Fibroblast of villous mesenchyme (primary cell): ENCODE measurements around the gene KANK3. TPM values are rescaled to one million over a fixed set of nuclear protein-coding genes. Genes with fewer than 3 reads are reported as not detected.

Experiments used
- DNase-seq: peaks from one replicate; pipeline ENCODE4 v3.0.0-alpha.2; 2010; ENCODE audit warnings: low read depth
- H3K4me3 ChIP-seq: 2 replicates; pipeline ENCODE4 v1.5.1; 2011; ENCODE audit warnings: low read depth, mild to moderate bottlenecking, low read length
- total RNA-seq: library from RNA; depleted of rRNA; stranded (reverse); fragments of >200 nt; gene quantifications from 2 replicates; pipeline ENCODE4 v1.2.3, GENCODE V29; 2012
- TF ChIP-seq, protein P1 (sequence below): IDR thresholded peaks from 2 replicates; pipeline ENCODE4 v1.5.1; 2012; ENCODE audit warnings: low read depth, mild to moderate bottlenecking, low read length; ENCODE audit not compliant: insufficient read depth

The KANK3 gene
- total RNA-seq, result under 0.01 and 0.64 TPM in 2 replicates

GRCh38 chr19:8342684-8343482 lies at the start of gene KANK3:
TSS of gene KANK3 (minus strand) at chr19:8343262. CDS start at chr19:8337828, 5,434 bp downstream.
- DNase-seq, result peak; percentile 97
- TF ChIP-seq, protein P1, sequence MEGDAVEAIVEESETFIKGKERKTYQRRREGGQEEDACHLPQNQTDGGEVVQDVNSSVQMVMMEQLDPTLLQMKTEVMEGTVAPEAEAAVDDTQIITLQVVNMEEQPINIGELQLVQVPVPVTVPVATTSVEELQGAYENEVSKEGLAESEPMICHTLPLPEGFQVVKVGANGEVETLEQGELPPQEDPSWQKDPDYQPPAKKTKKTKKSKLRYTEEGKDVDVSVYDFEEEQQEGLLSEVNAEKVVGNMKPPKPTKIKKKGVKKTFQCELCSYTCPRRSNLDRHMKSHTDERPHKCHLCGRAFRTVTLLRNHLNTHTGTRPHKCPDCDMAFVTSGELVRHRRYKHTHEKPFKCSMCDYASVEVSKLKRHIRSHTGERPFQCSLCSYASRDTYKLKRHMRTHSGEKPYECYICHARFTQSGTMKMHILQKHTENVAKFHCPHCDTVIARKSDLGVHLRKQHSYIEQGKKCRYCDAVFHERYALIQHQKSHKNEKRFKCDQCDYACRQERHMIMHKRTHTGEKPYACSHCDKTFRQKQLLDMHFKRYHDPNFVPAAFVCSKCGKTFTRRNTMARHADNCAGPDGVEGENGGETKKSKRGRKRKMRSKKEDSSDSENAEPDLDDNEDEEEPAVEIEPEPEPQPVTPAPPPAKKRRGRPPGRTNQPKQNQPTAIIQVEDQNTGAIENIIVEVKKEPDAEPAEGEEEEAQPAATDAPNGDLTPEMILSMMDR, result no peak
- peak within 1 kb of the TSS; percentile 68 for H3K4me3 ChIP-seq

DNA sequence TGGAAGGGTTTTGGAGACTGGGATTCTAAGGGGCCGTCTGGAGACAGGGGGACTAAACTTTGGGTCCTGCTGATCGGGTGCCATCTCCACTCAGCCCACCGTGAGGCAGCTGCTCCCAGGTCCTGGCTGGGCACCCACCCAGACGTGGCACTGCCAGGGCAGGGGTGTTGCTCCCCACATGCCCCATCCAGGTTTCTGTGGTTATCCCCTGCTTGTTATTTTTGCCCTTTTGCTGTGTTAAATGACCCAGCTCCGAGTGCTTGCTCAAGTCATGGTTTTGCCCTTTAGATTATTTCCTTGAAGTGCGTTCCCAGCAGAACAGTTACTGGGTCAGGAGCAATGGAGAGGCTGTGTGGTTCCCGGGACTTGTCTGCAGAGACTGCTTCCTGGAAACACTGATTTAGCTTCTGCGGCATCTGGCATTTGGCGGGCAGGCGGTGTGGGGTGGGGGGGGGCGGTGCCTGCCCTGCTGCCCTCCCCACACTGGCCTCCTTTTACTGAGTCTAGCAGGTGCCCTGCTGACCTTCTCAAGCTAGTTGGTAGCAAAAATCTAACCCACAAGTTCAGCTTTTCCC lies 49.0 kb upstream of the KANK3 start:
- TF ChIP-seq, protein P1, result no peak
- peak; percentile 59 for DNase-seq
- no peak overlapping the region for H3K4me3 ChIP-seq

DNA sequence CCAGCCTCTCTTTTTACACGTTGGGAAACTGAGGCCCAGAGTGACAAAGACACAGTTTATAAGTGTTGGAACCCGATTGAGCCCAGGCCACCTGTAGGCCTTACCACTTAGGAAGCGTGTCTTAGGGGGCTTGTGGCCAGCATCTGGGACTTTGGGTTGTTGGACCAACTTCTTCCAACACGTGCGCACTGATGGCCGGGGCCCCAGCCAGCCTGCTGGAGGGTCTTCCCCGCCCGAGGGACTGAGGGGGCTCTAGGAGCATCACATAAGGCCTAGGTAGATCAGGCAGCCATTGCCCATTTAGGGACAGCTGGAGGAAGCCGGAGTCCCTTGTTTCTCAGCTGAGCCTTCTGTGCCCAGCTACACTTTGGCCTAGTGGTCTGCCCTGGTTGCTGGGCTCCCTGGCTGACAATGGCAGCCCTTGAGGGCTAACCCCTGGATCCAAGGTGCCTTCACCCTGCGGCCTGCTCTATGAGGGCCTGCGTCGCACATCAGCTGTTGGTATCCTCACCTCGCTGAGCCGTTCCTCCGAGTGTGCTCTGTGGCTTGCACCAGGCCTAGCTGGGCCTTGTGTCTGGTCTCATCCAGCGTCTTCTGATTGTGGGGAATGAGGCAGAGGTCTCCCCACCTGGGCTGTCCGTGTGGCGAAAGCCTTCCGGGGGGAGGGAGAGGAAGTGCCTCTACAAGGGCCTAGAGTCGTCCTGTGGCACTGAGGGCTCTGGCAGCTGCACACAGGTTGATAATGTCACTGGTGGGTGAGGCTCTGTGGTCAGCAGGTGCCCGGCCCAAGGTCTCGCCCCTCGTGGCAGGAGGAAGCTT lies 48.3 kb upstream of the KANK3 start:
- TF ChIP-seq, protein P1, result no peak
- H3K4me3 ChIP-seq, result peak overlapping the region; percentile 44
- no peak for DNase-seq

DNA sequence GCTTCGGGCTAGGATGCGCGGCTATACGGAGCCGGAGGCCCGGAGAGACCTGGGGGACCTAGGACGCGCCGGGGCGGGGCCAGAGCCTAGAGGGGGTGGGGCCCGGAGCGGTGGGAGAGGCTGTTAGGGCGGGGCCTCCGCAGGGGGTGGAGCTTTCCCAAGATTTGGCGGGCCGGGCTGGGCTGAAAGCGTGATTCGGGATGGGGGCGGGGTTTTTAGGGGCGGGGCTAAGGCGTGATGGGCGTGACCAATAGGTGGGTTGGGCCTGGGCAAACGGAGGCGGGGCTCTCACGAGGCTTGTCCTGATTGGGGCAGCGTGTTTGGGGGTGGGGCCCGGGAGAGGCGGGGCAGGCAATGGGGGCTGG lies 47.5 kb upstream of the KANK3 start:
- TF ChIP-seq, protein P1, result no peak
- H3K4me3 ChIP-seq, result peak overlapping the region; percentile 71
- peak; percentile 97 for DNase-seq

DNA sequence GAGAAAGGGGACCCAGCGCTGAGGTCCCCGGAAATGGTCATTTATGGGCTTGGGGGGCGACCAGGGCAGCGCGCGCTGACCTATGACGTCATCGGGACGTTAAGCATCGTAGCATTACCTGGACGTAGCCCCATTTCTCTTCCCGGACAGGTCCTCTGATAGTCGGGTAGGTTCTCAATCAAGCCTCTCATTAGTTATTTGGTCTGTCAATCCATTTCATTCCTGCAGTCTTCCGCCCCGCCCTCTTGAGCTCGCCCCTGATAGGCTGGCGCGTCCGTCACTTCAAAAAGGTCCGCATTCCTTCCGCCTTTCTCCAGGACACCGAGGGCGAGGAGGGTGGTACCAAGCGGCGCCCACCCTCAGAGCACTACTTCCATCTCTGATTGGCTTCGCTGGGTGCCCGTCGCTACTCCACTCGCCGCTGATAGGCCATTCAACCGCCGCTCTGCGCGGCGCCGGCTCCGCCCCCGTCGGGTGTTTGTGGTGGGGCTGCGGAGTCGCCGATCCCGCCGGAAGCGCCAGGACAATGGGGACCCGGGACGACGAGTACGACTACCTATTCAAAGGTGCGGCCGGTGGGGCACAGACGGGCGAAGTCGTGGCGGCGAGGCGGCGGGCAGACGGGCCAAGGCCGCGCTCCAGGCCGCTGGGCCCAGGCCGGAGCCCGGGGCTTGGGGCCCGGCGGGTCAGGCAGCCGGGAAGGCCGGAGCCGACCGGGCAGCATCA lies 47.0 kb upstream of the KANK3 start, which contains the start of gene RAB11B:
Gene RAB11B, plus strand, starts transcription at position 470 of the 726 bp plus-strand sequence. Its CDS starts 57 bp downstream, at position 527.
- DNase-seq, result peak; percentile 100
- TF ChIP-seq, protein P1, result no peak
- peak within 1 kb of the TSS; percentile 71 for H3K4me3 ChIP-seq

DNA sequence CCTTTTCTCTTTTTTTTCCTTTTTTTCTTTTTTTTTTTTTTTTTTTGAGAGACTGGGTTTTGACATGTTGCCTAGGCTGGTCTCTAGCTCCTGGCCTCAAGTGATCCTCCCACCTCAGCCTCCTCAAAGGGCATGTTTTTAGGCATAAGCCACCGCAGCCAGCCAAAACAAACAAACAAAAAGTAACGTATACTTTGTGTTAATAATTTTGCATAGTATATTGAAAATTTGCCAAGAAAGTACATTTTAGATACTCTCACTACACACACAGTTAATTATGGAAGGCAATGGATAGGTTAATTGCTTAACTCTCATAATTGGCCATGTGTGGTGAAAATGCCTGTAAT lies 45.5 kb upstream of the KANK3 start:
- TF ChIP-seq, protein P1, result no peak
- DNase-seq, result no peak
- H3K4me3 ChIP-seq, result no peak overlapping the region
